SW480 (cell line): Measurements from ENCODE around the gene FAF2.
"Not testable (repeated sequence)": the region's sequence is repeated elsewhere in the genome, so short reads cannot be mapped to it uniquely, and the experiment has no call there.

Experiments
- DNase-seq: peaks from one replicate; pipeline ENCODE4 v3.0.0-alpha.2; 2016; ENCODE audit warnings: low spot score

The FAF2 gene

DNA sequence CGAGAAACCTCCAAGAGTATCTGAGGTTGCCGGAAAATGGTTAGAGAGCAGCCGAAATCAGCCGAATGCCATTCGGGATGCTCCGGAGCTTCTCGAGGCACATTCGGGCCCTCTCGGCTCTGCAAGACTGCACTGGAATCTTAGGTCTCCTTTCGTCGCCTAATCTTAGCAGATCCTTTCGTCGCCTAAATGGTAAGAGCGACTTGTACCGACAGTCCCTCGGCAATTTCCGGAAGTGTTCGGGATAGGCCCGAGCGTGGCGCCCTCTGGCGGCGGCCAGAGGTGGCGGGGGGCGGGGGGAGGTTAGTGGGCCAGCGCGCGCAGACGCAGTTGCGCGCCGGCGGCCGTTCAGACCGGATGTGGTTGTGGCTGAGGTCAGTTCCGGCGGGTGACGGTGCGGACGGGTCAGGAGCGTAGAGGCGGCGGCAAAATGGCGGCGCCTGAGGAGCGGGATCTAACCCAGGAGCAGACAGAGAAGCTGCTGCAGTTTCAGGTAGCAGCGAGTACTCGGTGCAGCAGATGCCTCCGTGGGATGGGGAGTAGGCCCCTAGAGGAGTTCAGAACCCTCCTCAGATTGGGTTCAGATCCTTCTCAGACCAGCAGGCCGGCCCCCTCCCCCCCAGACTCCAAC, at the start of gene FAF2:
TSS of gene FAF2 (plus strand) at position 408 of the 631 bp plus-strand sequence. CDS start at position 431, 23 bp downstream.
- DNase-seq, result peak; percentile 98

- peak; percentile 96 for DNase-seq
These were observed 47.6 kb upstream of the FAF2 start for GRCh38 chr5:176400382-176401156.

DNA sequence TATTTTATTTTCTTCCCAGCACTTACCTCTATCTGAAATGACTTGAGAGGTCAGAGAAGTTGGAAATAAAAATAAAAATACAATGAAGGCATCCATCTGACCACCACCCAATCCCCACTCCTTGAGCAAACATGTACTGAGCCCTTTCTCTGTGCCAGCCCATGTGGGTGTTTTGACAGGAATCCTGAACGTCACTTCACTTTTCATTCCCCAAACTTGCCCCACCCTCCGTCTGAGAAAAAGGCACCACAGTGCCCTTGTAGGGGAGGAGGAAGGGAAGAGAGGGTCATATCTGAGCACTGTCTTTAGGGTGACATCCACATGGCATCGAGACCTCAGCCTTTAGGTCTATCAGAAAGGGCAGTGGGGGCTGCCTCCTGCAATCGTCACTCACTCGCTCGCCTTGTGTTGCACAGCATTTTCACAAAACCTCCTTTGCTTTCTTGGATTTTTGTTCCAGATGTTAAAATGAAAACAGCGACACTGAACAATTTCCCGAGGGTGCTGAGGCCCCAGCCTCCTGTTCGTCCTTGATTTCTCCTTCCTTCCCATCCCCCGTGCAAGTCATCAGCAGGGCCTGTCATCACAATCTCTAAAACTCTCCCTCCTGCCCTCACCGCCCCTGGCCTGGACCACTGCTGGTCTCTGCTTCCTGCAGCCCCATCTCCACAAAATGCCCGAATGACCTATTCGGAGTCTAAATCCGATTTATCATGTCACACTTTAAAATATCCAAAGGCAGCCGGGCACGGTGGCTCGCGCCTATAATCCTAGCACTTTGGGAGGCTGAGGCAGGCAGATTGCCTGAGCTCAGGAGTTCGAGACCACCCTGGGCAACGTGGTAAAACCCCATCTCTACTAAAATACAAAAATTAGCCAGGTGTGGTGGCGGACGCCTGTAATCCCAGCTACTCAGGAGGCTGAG, 46.6 kb upstream of the FAF2 start:
- DNase-seq, result no peak

GRCh38 chr5:176405656-176406435, 42.3 kb upstream of the FAF2 start:
- DNase-seq, result peak; percentile 43

DNA sequence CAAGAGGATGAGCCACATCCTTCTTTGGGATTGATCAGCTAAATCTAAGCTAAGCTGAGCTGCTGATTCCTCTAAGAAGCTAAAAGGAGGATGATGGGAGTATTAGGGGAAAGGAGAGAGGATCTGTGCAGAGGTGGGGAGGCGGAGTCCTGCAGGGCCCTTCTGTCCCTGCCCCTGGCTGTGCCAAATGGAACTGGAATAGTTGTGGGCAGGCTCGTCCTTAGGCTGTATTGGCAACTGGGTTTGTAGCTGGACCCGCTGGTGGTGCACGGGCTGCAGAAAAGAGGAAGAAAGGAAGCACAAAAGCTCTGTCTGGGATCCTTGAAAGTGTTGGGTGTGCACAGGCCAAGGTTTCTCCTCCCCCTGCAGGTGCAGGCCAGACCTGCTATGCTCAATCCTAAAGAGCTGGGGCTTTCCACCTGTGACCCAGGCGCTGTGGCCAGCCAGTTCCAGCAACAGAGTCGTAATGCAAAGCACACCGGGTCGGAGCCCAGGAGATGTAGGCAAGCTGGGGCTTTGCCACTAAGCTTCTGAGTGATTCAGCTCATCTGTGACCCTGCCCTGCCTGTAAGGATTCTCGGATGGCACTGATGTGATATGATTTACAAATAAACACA, 41.6 kb upstream of the FAF2 start:
- DNase-seq, result no peak

- DNase-seq, result no peak
These were observed 40.5 kb upstream of the FAF2 start for GRCh38 chr5:176407456-176408251.

DNA sequence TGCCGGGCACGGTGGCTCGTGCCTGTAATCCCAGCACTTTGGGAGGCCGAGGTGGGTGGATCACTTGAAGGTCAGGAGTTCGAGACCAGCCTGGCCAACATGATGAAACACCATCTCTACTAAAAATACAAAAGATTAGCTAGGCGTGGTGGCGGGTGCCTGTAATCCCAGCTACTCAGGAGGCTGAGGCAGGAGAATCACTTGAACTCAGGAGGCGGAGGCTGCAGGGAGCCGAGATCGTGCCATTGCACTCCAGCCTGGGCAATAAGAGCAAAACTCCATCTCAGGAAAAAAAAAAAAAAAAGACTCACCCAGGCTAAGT, 40.0 kb upstream of the FAF2 start:
- DNase-seq, result not testable (repeated sequence)

DNA sequence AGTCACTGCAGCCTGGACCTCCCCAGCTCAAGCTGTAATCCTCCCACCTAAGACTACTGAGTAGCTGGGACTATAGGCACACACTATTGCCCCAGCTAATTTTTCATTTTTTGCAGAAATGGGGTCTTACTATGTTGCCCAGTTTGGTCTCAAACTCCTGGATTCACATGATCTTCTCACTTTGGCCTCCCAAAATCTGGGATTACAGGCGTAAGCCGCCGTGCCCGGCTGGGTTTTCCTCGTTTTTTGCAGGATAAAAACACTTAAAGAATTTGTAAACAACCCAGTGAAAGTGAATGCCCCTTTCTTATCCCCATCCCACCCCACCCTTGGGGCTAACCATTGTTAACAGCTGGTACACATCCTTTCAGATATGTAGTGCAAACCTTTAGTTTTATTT, 39.6 kb upstream of the FAF2 start:
- DNase-seq, result no peak

DNA sequence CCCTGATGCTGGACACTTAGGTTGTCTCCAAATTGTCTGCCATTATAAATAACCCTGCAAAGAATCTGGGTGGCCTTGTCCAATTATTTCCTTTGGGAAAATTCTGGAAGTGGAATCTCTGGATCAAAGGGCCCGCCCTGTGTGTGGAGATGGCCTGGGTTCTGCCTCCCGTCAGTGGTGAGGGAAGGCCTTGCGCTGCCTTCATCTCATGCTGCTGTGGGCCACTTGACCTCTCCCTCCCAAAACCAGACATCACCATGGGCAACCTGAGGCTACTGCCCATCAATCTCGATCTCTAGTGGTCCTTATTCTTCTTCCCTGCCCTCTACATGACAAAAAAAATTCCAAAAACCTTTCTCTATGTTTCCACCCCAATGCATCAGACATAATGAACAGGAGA, 38.4 kb upstream of the FAF2 start:
- no peak for DNase-seq

- DNase-seq, result peak; percentile 76
These were observed 37.6 kb upstream of the FAF2 start for GRCh38 chr5:176410486-176411180.

DNA sequence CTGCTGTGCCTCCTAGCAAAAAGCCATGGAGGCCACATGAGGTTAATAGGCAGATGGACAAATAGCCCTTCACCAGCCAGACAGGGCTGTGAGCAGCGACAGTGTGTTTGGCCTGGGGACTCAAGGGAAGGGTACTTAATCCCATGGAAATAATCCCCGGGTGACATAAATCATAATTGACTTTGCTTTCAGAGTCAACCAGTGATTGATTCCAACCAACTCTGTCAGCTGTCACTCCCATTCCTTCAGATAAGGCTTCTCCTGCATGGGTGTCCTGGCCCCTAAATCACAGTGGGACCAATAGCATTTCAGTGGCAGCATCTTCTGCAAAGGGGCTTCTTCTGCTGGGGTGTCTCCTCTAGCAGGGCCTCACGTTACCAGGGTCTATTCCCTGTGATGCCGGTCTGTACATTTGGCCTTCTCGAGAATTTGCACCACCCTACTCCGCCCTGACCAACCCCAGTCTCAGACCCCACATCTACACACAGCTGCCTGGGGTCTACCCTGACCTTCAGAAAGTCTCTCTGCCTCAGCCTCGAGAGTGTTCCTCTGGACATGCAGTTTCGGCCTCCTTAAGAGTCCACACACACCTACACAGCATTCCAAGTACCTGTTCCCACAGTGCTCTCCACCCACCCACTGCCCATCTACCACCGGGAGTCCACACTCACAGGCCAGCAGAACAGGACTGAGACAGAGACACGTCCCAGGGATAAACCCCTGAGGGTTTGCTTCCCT, 35.5 kb upstream of the FAF2 start:
- DNase-seq, result no peak

- DNase-seq, result no peak
These were observed 35.0 kb upstream of the FAF2 start for GRCh38 chr5:176413255-176413565.

DNA sequence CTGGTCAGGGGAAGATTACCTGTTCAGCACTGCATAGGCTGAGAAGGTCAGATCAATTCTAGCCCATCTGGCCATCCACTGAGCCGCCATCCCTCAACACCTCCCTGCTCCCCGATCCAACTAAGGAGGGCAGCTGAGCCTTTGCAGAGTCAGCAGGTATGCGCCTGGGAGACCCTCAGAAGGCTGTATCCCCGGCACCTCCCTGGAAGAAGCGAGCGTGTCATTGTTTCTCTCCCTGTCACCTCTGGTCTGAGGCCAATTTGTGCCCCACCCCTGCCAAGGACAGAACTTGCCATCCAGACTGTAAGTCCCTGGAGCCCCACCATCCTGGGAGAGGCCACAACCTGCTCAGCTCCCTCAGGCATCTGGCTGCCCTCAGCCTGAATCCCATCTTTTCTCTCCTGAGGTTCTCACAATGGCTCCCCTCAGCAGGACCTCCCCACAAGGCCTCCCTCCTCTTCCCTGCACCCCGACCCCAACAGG, 34.4 kb upstream of the FAF2 start:
- DNase-seq, result no peak

DNA sequence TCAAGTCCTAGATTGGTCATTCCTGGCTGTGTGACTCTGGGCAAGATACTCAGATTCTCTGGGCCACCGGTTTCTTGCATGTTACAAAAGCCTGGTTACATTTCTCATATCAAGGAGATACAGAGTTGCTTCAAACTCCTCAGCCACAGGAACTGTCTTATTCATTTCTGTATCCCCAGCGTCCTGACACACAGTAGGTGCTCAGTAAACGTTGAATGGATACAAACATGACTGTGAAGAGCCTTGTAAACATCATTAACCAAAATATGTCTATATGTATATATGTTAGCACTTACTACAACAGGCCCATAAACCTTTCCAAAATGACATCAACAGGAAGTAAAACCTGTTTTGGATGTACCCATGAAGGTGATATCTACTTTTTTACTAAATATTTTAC, 33.5 kb upstream of the FAF2 start:
- no peak for DNase-seq

DNA sequence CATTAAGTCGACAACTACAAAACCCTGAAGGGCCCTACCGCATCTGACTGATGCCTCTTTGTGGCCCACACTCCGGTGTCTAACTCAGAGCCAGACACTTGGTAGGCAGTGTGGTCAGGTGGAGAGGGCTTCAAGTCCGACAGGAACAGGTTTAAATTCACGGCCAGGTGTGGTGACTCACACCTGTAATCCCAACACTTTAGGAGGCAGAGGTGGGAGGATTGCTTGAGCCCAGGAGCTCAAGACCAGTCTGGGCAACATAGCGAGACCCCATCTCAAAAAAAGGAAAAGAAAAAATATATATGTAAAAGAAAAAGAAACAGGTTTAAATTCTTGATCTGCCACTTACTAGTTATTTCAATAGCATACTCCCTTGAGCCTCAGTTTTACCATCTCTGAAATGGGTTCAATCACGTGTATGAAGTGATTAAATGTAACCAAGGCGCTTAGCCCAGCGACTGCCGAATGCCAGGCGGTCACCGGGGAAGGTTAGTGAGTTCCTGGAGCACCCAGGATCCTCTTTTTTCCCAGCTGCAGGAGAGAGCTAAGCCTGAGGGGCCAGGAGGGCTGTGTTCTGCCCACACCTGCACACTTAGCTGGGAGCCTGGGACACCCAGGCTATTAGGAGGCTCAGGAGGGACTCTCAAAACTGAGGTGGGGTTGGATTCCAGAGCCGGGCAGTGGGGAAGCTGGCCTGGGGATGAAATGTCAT, 32.8 kb upstream of the FAF2 start:
- DNase-seq, result no peak

DNA sequence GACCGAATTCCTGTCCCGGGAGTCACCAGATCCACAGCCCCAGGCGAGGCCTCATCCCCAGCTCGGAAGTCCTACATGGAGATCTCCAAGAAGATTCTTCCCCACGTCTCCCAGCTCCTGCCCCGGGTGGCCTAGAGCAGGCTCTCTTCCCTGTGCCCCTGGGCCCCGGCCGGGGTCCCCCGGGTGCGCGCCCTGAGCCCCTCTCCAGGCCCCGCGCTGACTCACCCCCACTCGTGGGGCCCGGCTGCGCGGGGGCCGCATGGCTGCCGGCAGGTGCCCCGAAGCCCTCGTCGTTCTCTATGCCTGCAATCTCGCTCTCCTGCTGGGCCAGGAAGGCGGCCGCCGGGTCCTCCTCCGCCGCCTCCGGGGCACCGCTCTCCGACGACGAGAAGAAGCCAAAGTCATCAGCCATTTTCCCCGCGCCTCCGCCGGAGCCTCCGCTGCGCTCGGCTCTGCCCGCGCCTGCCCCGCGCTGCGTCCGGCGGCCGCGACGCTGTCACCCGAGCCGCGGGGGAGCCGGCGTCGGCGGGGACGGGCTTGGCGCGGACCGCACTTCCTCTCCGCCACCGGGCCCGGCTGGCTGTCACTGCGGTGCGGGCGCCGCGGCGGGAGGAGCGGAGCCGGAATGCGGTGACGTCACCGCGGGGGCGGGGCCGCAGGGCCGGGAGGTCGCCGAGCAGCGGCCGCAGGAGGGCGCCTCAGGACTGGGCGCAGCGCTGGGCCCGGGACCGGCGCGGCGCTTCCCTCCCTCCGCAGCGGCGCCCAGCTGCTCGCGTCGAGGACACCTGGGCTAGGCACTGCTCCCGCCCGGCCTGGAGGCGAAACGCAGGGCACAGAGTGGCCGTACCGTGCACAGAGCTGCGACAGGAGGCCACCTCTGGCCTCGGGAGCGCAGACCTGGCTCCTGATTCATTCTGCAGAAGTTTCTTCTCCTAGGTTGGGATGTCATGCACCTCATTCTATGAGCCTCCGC, 31.9 kb upstream of the FAF2 start, which contains the start of gene CLTB:
TSS of gene CLTB (minus strand) at position 588 of the 973 bp plus-strand sequence. CDS start at position 412, 176 bp downstream.
- peak; percentile 92 for DNase-seq

DNA sequence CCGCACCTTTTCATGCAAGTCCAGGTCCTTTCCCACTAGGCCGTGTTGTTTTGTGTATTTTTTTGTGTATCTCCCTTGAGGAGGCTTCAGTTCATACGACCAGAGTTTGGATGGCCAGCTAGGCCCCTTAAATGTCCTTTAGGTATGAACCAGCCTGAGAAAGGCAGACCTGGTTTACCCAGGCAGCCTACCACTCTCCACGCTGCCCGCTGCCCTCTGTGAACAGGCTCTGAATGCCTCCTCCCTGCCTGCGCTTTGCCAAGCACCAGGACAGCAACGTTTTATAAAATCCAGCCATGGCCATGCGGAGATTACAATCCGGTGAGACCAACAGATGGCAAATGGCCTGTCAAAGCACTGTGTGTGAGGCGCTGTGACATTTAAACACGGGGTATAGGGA, 31.2 kb upstream of the FAF2 start:
- no peak for DNase-seq
